Vagina (tissue), 2 donors: Measurements from ENCODE around the gene PPP2R2C.

ENCODE experiments used
- CTCF ChIP-seq, 3 experiments: fragments of 450-650 bp in 2 of 3; fragments of 200-600 bp in 1 of 3; sonication (generic) in 1 of 3; IDR thresholded peaks; one replicate each; pipeline ENCODE4 v1.5.1; 2017 to 2019; ENCODE audit warnings: antibody characterized with exemption in 3 of 3, mild to moderate bottlenecking in 2 of 3, moderate library complexity in 2 of 3
- POLR2A ChIP-seq, 2 donors: fragments of 450-650 bp; IDR thresholded peaks; one replicate each; pipeline ENCODE4 v1.6.1; 2017; ENCODE audit warnings: antibody characterized with exemption in 2 of 2, mild to moderate bottlenecking in 2 of 2, moderate library complexity in 2 of 2

- no peak for TF ChIP-seq POLR2A (IDR thresholded peaks at IDR 0.05)
- TF ChIP-seq CTCF (IDR thresholded peaks at IDR 0.05) = no peak
Measured at GRCh38 chr4:6385288-6385687, 87.1 kb downstream of the PPP2R2C start.
